SH-SY5Y (cell line): ENCODE data around the gene PLA2R1.

Experiments
- GATA2 ChIP-seq: IDR thresholded peaks from 2 replicates; pipeline ENCODE4 v1.6.1; 2011; ENCODE audit warnings: mild to moderate bottlenecking, low read depth, low read length
- GATA3 ChIP-seq: IDR thresholded peaks from 2 replicates; pipeline ENCODE4 v1.6.1; 2011; ENCODE audit warnings: low read depth, mild to moderate bottlenecking, low read length, moderate library complexity

GRCh38 chr2:160033732-160034392 lies 28.6 kb downstream of the PLA2R1 start:
- TF ChIP-seq GATA3 (no peak), GATA2 (no peak)
